NCI-H2081 (cell line): Measurements from ENCODE around the gene LPCAT3.
A peak's percentile ranks its signal among the peaks of the same experiment; 100 is the strongest.

ENCODE experiments used
- DNase-seq, 2 experiments: peaks; one replicate each; lab custom pipeline; 2025; lab: John Stamatoyannopoulos, UW

The LPCAT3 gene

GRCh38 chr12:6998715-6999451, 19.4 kb downstream of the LPCAT3 start:
- DNase-seq: no peak

GRCh38 chr12:6996040-6996441, 22.2 kb downstream of the LPCAT3 start:
- no peak for DNase-seq

GRCh38 chr12:6987956-6988553, 30.2 kb downstream of the LPCAT3 start:
- DNase-seq: peak; percentile 13 to 43

- DNase-seq: no peak
These were observed 35.7 kb downstream of the LPCAT3 start for GRCh38 chr12:6982532-6982931.

GRCh38 chr12:6981152-6982052, 36.9 kb downstream of the LPCAT3 start:
- no peak for DNase-seq

GRCh38 chr12:6980740-6981139, 37.5 kb downstream of the LPCAT3 start:
- DNase-seq: no peak

GRCh38 chr12:6980075-6980474, 38.2 kb downstream of the LPCAT3 start:
- DNase-seq: no peak

GRCh38 chr12:6979453-6979852, 38.8 kb downstream of the LPCAT3 start:
- no peak for DNase-seq

GRCh38 chr12:6979021-6979420, 39.3 kb downstream of the LPCAT3 start:
- no peak for DNase-seq

- DNase-seq: no peak
These were observed 39.7 kb downstream of the LPCAT3 start for GRCh38 chr12:6978611-6979011.

- no peak for DNase-seq
These were observed 40.1 kb downstream of the LPCAT3 start for GRCh38 chr12:6978188-6978587.

GRCh38 chr12:6977653-6978052, 40.6 kb downstream of the LPCAT3 start:
- no peak for DNase-seq

- no peak for DNase-seq
These were observed 42.8 kb downstream of the LPCAT3 start for GRCh38 chr12:6975297-6976032.

GRCh38 chr12:6974180-6974579, 44.1 kb downstream of the LPCAT3 start:
- DNase-seq: no peak

- DNase-seq: no peak
These were observed 48.2 kb downstream of the LPCAT3 start for GRCh38 chr12:6970096-6970527.

- no peak for DNase-seq
These were observed 49.9 kb downstream of the LPCAT3 start for GRCh38 chr12:6968426-6968825.

GRCh38 chr12:6967651-6968100, 50.6 kb downstream of the LPCAT3 start:
- no peak for DNase-seq

GRCh38 chr12:6966351-6966750, 51.9 kb downstream of the LPCAT3 start:
- no peak for DNase-seq

GRCh38 chr12:6965714-6966113, 52.6 kb downstream of the LPCAT3 start:
- no peak for DNase-seq

GRCh38 chr12:6965026-6965661, 53.1 kb downstream of the LPCAT3 start:
- peak; percentile 91 to 93 for DNase-seq

- no peak for DNase-seq
These were observed 53.7 kb downstream of the LPCAT3 start for GRCh38 chr12:6964605-6965025.
